Lower leg skin (tissue), 3 donors: ENCODE results near the gene FEZF1.

Source experiments
- POLR2A ChIP-seq, 2 donors: fragments of 450-650 bp; IDR thresholded peaks; one replicate each; pipeline ENCODE4 v1.6.1; 2016 to 2017; ENCODE audit warnings: antibody characterized with exemption in 2 of 2, mild to moderate bottlenecking in 1 of 2, moderate library complexity in 1 of 2
- TF ChIP-seq, protein P1 (sequence below), 3 donors: fragments of 450-650 bp; IDR thresholded peaks; one replicate each; pipeline ENCODE4 v1.5.1; 2016; ENCODE audit warnings: antibody characterized with exemption in 3 of 3, mild to moderate bottlenecking in 3 of 3, moderate library complexity in 2 of 3

DNA sequence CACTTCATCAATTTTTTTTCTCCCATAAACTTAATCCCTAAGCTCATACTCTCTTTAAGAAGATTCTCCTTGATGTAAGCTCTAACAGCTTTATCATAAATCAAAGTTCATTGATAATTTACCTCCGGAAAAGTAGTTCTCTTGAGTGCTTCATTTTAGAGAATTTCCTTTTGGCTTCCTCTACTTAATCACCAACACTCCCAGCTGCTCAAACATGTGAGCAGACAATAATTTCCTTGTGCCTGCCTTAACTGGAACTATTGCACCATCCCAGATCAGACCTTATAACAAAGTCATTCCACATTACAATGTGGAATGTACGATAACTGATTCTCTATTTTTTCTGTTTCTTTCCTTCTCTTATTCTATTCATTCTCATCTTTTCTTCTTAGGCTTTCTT, 5.9 kb downstream of the FEZF1 start:
- TF ChIP-seq, protein P1, sequence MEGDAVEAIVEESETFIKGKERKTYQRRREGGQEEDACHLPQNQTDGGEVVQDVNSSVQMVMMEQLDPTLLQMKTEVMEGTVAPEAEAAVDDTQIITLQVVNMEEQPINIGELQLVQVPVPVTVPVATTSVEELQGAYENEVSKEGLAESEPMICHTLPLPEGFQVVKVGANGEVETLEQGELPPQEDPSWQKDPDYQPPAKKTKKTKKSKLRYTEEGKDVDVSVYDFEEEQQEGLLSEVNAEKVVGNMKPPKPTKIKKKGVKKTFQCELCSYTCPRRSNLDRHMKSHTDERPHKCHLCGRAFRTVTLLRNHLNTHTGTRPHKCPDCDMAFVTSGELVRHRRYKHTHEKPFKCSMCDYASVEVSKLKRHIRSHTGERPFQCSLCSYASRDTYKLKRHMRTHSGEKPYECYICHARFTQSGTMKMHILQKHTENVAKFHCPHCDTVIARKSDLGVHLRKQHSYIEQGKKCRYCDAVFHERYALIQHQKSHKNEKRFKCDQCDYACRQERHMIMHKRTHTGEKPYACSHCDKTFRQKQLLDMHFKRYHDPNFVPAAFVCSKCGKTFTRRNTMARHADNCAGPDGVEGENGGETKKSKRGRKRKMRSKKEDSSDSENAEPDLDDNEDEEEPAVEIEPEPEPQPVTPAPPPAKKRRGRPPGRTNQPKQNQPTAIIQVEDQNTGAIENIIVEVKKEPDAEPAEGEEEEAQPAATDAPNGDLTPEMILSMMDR (IDR thresholded peaks at IDR 0.05), result no peak
- no peak for TF ChIP-seq POLR2A (IDR thresholded peaks at IDR 0.05)
